C1 segment of cervical spinal cord (tissue), 14 donors: Measurements from ENCODE around the gene ACAP2.
"Not testable (repeated sequence)": the region's sequence is repeated elsewhere in the genome, so short reads cannot be mapped to it uniquely, and the experiment has no call there.

Experiments
- DNase-seq, 14 donors: peaks; one replicate each; lab custom pipeline; 2025; lab: John Stamatoyannopoulos, UW

Gene ACAP2

GRCh38 chr3:195247086-195247862, 195.5 kb downstream of the ACAP2 start:
- DNase-seq = no peak

DNA sequence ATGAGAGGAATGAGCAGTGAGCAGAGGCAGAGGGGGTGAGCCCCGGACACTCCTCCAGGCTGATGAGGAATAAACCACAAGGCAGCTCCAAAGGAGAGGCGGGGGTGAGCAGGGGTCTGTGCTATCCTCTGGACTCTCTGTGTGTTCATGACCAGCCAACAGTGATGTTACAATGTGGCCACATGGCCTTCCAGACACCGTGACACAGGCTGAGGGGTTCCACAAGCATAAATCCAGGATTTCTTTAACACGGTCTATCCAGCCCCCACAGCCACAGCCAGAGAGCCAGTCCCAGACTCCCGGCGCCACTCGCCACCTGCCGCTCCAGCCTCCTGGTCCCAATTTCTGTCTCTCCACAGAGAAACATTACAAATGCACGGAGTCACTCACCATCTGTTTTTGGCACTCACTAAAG, 196.2 kb downstream of the ACAP2 start:
- DNase-seq = peak in 1 of 14 donors; percentile 9

DNA sequence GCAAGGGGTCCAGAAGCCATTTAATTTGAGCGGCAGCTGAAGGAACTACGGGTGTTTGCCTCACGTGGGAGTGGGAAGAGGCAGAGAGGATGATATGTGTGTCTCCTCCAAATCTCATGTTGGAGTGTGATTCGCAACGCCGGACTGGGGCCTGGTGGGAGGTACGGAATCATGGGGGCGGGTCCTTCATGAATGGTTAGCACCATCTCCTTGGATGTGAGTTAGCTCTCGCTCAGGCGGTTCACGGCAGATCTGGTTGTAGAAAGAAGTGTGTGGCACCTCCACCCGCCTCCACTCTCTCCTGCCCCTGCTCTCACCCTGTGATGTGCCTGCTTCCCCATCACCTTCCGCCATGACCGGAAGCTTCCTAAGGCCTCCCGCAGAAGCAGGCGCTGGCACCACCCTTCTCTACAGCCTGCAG, 197.3 kb downstream of the ACAP2 start:
- no peak for DNase-seq

GRCh38 chr3:195241592-195242355, 201.0 kb downstream of the ACAP2 start:
- DNase-seq = no peak

DNA sequence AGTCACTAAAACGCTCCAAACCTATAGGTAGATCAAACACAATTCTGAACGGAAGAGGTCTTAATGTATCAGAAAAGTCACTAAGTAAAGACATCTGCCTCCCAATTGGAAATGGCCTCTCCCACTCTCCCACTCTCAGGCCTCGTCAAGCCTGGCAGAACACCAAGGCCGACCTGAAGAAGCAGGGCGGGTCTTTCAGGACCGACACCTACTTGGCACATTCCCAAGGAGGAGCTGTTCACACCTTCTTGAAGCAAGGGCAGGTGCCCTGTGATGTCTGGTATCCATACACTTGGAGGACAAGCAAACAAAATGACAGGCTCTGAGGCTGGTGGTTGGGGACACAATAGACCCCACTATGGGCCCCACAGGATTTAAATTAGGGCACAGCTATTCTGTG, 201.9 kb downstream of the ACAP2 start:
- DNase-seq = no peak

DNA sequence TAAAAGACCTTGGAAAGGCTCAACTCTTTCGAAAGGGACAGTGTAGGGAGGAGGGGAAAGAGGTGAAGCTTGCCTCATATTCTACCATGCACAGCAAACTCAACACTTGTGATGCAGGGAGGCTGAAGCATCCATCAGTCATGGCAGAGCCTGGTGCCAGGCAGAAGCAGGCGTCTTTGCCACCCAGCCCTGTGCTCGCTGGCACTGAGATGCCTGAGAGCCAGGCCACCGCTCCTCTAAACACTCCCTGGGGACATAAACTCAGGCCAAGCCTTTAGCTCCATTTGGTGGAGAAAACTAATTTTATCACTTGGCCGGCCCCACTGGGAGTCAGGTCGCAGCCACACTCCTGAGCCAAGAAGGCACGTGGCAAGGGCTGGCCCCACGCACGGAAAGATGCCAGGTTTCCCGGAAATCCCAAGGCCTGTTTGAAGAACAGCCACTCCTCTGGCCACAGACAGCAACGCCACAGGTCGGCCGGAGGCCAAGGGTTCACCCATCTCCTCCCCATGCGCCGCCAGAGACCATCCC, 202.6 kb downstream of the ACAP2 start:
- peak in 4 of 14 donors; percentile 13 to 71 (median 14) for DNase-seq

DNA sequence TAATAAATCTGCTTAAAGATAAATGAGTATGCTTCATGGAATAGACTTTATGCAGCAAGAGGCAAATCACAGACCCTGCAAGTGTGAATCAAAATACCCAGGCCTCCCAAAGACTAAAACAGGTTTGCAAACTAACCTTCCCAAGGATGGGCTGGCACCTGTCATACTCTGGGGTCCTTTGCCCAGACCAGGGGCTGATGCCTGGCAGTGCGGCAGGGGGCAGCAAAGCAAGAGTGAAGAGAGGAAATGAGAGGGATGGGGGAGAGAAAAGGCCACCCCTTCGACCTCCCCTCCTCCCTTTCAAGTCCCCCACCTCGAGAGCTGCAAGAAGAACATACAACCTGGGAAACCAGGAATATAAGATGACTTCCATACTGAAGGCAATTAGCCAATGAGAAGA, 203.7 kb downstream of the ACAP2 start:
- no peak for DNase-seq

GRCh38 chr3:195238586-195239118, 204.2 kb downstream of the ACAP2 start:
- DNase-seq = no peak

GRCh38 chr3:195238081-195238571, 204.7 kb downstream of the ACAP2 start:
- no peak for DNase-seq

DNA sequence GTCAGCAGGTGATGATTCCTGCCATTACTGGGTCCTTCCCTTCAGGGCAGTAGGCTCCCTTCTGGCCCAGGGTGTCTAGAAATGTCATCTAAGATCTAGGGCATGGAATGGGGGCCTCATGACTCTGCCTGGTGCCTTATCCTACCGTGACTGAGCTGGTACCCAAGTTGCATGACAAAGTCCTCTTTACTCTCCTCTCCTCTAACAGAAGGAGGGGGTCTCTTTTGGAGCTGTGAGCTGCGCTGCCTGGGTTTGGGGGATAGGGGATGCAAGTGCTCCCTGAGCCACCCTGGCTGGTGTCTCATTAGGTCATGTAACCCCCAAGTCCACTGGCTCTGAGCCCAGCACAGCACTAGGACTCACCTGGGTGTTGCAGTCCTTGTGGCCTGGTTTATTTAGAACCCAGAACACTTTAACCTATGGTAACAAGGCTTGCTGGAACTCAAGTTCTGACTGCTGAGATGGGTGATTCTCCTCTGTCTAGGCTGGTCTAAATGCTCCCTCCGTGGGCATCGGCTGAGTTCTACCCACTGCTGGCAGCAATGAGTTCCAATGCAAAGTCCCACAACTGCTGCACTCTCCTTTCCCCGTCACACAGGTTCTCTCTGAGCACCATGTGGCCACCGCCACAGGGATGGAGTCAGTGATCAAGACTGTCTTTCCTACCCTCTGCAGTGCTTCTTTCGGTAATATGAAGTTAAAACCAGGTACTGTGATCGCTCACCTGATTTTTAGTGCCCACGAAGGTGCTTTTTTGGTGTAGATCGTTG, 205.8 kb downstream of the ACAP2 start:
- DNase-seq = no peak

DNA sequence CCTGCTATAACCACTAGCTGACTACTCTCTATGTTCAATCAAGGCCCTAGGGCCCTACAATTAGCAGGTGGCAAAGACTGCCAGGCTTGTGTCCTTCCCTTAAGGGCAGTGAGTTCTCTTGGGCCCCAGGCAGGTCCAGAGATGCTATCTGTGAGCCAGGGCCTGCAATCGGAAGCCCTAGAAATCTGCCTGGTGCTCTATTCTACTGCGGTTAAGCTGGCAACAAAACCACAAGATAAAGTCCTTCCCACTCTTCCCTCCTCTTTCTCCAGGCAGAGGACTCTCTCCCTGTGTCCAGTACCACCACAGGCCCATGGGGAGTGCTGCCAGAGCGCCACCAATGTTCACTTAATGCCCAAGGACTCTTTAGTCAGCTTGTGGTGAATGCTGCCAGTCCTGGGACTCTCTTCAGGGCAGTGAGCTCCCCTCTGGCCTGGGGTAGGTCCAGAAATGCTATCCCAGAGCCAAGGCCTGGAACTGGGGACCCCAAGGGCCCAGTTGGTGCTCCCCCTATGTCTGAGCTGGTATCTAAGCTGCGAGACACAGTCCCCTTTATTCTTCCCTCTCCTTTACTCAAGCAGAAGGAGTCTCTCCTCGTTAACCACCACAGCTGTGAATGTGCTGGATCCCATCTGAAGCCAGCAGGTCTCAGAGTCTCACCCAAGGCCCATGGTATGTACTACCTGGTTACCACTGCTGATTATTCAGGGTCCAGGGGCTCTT, 206.6 kb downstream of the ACAP2 start:
- no peak for DNase-seq

- DNase-seq = no peak
These were observed 212.6 kb downstream of the ACAP2 start for GRCh38 chr3:195230244-195230643.

DNA sequence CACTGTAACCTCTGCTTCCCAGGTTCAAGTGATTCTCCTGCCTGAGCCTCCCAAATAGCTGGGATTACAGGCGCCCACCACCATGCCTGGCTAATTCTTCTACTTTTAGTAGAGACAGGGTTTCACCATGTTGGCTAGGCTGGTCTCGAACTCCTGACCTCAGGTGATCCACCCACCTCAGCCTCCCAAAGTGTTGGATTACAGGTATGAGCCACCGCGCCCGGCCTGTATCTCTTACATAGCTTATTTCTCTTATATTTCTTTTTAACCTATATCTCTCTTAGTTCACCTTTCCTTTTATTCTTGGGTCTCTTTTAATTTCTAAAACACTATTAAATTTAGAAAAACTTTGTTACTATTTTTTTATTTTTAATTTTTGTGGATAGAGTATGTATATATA, 213.9 kb downstream of the ACAP2 start:
- not testable (repeated sequence) for DNase-seq

DNA sequence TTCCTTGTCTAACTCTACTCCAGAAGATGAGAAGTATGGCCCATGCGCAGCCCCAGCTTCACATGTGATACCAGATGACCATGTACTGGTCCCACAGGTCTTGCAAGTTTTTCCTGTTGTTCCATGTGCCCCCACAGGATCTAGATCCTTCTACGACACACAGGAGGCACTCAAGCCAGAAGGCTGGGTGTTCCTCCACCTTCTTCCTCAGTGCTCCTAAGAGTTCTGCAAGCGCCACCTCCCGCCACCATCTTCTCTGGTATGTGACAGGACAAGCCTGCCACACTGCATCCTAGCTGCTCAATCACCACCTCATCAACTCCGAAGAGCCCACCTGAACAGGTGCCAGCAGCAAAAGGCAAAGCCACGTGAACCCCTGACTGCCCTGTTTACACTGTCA, 214.9 kb downstream of the ACAP2 start:
- DNase-seq = no peak

DNA sequence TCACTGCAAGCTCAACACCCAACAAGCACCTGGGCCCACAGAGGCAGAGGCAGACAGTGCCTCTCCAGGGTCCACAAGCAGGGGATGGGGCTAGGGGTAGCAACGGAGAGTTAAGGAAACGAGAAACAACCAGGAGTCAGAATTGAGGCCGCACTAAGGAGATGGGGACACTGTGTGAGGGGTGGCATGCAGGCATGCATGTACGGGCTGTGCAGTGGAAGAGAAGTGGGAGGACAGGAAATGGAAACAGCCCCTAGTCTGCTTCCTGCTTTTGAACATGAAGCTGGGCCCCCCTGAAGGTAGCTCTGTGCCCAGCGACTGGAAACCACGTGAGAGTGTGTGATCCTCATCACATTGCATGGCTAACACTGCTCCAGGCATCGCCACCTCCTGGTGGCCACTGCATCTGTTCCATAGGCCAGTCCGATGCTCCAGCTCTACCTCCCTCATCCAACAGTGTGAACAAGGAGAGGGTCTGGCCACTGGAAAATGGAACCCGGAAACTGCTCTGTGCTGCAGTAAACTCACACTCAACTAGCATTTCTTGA, 215.8 kb downstream of the ACAP2 start:
- no peak for DNase-seq

DNA sequence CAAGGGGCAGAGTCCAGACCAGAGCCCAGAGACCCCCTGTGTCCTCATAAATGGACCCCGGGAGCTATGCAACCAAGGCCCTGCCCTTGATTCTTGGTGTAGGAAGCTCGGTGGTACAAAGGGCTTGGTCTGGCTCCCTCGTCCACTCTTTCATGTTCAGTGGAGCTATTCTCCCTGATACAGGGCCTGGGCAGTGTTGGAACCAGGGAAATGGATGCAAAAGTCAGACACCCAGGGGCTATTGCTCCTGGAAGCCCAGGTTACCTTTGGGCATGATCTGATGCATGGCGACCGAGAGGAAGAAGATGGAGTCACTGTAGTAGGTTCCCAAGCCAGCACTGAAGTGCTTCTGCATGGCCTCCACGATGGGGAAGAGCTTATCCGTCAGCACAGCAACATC, 216.4 kb downstream of the ACAP2 start:
- DNase-seq = no peak

GRCh38 chr3:195224980-195225580, 217.7 kb downstream of the ACAP2 start:
- no peak for DNase-seq
